NCI-H2081 (cell line): ENCODE measurements around the gene TPO.
"Not testable (repeated sequence)": the region's sequence is repeated elsewhere in the genome, so short reads cannot be mapped to it uniquely, and the experiment has no call there.

Experiments
- DNase-seq, 2 experiments: peaks; one replicate each; lab custom pipeline; 2025; lab: John Stamatoyannopoulos, UW

The TPO gene

DNA sequence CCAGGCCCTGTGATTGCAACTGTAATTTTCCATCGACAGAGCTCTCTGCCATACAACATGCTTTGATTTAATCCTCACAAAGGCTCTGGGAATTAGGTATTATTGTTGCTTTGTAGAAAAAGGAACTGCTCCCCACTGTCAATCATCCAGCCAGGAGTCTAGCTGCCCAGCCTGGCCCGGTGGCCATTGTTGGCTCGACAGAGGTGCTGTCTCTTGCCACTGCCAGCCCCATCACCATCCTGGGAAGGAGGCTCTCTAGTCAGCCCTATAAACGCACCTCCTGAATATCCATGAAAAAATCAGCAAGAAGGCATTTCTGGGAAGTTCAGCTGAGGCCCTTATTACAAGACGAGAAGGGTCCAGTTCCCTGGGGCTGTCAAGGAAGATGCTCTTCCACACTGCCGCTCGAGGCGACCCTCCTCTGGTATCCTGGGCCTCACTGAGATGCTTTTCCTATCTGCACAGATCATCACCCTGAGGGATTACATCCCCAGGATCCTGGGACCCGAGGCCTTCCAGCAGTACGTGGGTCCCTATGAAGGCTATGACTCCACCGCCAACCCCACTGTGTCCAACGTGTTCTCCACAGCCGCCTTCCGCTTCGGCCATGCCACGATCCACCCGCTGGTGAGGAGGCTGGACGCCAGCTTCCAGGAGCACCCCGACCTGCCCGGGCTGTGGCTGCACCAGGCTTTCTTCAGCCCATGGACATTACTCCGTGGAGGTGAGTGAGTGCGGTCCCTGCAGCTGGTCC, 71.0 kb downstream of the TPO start:
- no peak for DNase-seq

DNA sequence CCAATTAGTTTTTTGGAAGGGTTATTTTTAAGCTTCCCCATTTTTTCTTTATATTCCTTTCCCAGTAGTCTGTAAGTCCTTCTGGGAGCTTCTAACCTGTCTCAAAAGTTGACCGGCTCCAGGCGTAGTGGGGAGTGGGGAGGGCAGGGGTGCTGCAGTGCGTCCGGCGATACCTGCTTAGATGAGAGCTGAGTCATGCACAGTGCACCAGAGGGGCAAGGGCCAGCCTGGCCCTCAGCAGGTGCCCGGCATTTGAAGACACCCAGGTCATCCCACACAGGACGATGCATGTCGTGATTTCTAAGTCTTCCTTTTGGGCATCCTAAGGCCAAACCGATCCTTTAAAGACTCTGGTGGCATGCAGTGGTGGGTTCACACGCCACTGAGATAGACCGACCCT, 73.4 kb downstream of the TPO start:
- DNase-seq, result no peak

DNA sequence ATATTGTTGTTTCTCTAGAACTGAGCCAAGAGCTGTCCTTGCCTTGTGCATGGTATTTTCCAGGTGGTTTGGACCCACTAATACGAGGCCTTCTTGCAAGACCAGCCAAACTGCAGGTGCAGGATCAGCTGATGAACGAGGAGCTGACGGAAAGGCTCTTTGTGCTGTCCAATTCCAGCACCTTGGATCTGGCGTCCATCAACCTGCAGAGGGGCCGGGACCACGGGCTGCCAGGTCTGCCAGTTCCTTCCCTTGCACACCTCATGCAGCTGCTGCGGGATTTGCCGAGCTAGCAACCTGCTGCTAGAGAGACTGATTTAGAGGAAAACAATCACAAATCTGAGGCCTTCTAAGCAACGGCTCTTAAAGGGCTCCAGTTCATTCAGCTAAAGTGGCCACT, 74.5 kb downstream of the TPO start:
- DNase-seq, result no peak

DNA sequence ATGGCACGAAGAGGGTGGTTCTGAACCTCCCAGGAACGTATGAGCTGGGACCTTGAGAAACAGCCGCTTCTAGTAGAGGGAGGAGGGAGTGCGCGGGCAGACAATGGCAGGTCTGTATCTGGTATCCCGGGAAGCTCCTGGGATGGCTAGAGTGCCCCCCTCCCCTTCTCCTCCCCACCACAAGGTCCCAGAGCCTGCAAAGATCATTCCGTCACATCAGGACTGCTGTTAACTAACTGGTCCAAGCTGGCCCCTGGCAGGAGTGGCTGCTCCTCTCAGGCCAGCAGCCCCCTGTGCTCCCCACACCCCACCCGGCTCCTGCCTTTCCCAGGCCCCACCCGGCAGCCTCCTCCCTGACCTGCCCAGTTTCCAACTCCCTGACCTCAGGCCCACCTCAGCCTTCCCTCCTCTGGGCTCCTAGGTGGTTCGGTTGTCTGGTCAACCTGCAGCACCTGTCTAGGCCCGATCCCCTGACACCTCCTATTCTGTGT, 75.0 kb downstream of the TPO start:
- DNase-seq, result no peak

DNA sequence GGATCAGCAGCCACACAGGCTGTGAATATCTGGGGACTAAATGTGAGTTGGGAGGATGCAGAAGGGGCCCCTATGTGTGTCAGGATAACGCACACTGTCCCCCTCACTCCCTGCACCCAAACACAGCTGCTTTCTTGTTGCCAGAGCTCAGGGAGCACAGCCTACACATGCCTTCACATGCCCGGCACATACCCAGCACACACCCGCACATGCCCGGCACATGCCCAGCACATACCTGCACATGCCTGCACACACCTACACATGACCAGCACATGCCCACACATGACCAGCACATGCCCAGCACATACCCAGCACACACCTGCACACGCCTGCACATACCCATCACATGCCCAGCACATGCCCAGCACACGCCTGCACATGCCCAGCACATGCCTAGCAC, 75.6 kb downstream of the TPO start:
- DNase-seq, result no peak

DNA sequence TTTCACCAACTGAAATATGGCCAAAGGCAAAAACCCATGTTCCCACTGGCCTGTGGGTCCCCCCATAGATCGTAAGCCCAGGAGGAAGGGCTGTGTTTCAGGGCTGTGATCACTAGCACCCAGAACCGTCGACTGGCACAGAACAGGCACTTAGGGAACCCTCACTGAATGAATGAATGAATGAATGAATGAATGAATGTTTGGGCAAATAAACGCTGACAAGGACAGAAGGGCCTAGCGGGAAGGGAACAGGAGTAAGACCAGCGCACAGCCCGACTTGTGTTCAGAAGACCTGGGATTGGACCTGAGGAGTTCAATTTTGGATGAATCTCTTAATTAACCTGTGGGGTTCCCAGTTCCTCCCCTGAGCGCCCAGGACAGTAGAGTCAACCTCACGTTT, 76.2 kb downstream of the TPO start:
- DNase-seq, result no peak

DNA sequence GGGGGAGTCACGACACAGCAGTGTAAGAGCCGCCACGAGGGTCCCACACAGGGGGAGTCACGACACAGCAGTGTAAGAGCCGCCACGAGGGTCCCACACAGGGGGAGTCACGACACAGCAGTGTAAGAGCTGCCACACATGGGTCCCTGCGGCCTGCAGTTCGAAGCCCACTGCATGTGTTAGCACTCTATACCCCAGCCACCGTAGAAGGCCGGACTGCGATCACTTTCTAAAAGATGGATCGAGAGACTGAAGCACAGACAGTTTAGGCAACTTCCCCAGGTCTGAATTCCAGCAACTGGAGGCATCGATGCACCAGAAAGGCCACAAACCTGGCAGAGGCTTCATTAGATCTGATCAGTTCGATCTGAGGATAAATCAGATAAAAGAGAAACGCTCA, 77.1 kb downstream of the TPO start:
- not testable (repeated sequence) for DNase-seq

DNA sequence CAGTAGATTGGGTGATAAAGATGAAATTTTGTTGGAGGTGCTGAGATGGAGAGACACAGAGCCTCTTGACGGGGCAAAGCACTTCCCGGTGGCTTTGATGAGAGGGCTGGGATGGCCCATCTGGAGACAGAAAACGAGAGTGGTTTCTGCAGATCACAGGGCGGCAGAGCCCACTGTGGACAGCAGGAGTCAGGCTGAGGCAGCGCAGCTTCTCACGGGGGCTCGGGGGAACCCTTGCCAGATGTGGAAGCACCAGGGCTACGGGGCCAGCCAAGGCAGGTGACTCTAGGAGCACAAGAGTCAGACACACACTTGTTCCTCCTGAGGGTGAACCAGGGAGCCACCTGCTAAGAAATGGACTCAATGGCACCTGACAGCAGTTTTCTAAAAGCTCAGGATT, 78.5 kb downstream of the TPO start:
- no peak for DNase-seq

DNA sequence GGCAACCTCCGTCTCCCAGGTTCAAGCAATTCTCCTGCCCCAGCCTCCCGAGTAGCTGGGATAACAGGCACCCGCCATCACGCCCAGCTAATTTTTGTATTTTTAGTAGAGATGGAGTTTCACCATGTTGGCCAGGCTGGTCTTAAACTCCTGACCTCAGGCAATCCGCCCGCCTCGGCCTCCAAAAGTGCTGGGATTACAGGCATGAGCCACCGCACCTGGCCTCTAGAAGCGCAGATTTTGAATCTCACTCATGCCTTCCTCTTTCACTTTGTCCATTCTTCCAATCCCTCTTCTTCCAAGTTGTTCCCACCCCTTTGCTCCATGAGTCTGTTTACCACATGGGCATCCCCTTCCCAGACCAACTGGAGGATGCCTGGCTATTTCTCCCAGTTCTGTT, 79.0 kb downstream of the TPO start:
- not testable (repeated sequence) for DNase-seq

DNA sequence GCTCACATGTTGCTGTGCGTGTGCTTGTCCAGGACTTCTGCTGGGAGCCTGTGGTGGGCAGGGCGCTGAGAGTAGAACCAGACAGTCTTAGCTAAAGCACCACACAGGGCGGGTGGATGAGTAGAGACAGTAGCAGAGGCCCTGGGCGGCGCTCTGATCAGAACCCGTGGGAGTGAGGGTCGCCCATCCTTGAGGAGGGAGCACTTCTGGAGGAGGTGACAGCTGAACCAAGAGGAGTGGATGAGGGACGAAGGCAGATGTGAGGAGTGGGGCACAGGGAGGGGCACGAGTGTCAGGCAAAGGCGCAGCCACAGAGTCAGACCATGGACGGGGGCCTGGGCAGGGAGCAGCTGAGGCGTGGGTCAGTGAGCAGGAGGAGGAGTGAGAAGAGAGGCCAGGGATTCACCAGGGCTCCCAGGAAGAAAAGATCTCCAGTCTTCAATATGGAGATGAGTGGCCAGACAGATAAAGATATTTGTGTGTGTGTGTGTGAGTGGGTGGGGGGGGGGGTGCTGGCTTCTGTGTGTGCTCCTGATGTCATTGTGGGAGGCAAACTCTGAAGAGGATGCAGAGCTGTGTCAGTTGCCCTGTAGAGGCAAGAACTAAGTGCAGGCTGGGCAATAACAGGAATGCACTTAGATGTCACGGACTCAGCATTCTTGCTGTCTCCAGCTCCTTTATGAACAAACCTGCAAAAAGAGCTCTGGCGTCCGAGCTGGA, 79.6 kb downstream of the TPO start:
- no peak for DNase-seq

DNA sequence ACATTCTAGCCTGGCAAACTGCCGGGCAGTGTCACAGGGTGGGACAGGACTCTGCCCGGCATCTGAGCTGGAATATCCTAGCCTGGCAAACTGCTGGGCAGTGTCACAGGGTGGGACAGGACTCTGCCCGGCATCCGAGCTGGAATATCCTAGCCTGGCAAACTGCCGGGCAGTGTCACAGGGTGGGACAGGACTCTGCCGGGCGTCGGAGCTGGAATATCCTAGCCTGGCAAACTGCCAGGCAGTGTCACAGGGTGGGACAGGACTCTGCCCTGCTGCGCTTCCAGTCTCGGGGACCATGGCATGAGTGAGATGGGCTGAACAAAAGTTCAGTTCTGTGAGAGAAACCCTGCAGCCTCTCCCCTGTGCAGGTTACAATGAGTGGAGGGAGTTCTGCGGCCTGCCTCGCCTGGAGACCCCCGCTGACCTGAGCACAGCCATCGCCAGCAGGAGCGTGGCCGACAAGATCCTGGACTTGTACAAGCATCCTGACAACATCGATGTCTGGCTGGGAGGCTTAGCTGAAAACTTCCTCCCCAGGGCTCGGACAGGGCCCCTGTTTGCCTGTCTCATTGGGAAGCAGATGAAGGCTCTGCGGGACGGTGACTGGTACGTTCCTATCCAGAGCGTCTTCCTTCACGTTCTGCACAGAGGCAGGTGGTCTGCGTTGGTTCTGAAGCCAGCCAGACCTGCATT, 80.3 kb downstream of the TPO start:
- no peak for DNase-seq

DNA sequence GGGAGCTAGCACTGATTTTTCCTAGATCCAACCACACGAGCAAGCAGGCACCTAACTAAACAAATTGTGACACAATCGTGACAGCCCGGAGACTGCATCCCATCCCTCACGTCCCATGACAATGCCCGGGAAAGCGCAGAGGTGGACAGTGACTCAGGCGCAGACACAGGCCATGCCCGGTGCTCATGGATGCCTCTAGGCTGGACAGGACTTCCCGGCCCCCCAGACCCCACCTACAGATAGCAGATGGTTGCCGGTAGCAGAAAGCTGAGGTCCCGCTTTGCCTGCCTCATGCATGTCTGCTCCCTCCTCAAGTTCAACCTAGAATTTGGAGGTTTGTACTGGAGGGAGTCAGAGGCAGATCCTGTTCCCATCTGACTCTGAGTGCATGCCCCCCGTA, 81.0 kb downstream of the TPO start:
- no peak for DNase-seq

DNA sequence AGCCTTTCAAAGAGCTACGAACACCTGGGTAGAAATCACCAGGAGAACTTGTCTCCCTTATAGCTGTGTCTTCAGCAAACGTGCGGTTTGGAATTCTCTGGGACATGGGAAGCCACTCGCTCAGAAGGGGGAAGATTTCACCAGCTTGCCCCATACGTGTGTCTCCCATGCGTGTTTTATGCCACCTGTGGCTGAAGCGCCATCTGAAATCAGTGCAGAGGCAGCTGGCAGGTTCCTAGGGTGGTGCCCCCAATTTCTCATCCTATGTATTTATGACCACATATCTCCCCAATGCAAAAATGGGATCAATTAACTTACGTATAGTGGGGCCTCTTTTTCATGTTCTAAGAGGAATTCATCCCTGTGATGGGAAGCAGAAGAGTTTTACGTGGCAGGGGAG, 81.6 kb downstream of the TPO start:
- no peak for DNase-seq

DNA sequence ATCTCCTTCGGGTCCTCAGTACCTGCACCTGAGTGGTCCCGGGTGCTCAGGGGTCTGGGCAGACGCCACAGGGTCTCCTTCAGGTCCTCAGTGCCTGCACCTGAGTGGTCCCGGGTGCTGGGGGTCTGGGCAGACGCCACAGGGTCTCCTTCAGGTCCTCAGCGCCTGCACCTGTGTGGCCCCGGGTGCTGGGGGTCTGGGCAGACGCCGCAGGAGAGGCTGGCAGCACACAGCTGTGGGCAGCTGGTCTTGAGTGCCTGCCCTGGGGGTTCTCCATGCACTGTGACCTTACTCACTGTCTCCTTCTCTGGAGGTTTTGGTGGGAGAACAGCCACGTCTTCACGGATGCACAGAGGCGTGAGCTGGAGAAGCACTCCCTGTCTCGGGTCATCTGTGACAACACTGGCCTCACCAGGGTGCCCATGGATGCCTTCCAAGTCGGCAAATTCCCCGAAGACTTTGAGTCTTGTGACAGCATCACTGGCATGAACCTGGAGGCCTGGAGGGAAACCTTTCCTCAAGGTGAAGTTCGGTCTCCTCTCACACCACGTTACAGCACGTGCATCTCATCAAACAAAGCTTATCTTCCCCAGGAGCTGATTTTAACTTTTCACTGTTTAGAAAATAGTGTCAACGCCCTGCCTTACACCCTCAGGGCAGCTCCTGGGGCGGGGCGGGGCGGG, 82.6 kb downstream of the TPO start:
- DNase-seq, result no peak

DNA sequence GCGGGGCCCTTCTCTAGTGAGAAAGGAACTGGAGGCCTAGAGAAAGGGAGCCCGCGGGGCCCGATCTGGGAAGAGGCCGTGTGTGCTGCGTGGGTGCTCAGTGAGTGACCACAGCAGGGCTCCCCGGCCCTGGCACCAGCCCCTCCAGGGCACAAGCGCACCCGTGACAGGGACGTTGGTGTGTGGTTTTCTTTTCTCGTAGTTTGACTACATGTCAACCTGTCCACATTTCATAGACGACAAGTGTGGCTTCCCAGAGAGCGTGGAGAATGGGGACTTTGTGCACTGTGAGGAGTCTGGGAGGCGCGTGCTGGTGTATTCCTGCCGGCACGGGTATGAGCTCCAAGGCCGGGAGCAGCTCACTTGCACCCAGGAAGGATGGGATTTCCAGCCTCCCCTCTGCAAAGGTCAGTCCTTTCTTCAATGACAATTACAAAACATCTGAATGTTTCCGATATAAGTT, 83.1 kb downstream of the TPO start:
- no peak for DNase-seq

DNA sequence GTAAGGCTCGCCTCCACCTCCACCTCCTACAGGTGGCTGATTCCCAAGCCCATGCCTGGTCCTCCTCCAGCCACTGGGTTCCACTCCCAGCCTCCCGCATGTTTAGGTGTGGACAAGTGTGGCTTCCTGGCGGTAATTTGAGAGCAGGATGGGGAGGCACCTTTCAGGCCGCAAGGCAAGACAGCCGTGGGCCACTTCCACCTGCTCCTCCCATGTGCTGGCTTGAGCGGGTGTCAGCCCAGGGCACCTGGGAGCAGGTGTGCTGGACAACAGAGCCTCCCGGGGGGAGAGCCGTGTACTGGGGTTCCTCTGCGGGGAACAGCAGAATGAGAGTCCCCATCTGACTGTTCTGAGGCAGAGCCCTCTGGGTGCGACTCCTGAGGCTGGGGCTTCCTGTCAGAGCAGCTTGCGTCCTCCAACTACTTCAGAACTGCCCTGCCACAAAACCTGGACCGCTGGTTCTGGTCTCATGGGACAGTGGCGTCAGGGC, 83.9 kb downstream of the TPO start:
- no peak for DNase-seq

DNA sequence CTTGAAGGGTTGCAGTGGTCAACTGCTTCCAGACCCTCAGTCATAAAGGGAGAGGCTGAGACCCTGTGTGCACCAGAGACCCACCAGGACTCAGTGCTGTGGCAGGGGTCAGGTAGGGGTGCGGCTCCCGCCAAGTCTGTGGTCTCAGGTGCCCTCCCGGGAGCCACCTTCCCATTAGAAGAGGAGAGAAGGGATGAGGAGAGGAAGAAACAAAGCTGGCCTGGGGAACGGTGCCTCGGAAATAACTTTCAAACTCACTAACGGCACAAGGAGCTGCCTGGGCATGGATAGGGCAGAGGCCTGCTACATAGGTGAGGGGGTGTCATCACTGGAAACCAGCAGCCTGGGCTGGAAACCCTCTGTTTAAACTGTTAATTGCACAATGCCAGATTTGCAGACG, 84.9 kb downstream of the TPO start:
- DNase-seq, result no peak

DNA sequence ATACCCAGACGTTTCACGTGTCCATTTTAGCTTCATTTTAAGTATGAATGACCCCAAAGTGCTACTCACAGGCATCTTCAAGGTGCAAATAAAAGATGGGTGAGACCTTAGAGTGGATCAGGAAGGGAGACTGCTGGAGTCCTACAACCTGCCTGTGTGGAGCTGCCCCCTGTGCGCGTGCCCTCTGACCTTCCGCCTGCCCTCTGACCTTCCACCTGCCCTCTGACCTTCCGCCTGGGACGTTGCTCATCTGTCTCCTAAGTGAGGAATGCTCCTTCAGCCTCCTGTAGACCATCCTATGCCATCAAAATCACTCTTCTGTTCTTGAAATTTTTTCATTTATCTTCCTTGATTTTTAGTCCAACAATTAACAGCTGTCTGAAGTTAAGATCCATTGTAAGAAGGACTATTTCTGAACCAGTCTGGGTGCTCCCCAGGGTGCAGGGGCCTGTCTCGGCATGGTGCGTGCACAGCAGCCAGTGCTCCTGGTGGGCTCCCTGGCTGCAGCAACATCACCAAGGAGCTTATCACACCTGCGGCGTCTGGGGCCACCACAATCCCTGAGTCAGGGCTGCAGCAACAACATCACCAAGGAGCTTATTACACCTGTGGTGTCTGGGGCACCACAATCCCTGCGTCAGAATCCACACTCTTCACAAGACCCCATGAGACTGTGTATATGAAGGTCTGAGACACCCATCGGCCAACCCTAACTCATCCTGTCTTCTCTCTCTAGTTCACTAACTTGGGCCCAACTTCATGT, 86.0 kb downstream of the TPO start:
- DNase-seq, result no peak

DNA sequence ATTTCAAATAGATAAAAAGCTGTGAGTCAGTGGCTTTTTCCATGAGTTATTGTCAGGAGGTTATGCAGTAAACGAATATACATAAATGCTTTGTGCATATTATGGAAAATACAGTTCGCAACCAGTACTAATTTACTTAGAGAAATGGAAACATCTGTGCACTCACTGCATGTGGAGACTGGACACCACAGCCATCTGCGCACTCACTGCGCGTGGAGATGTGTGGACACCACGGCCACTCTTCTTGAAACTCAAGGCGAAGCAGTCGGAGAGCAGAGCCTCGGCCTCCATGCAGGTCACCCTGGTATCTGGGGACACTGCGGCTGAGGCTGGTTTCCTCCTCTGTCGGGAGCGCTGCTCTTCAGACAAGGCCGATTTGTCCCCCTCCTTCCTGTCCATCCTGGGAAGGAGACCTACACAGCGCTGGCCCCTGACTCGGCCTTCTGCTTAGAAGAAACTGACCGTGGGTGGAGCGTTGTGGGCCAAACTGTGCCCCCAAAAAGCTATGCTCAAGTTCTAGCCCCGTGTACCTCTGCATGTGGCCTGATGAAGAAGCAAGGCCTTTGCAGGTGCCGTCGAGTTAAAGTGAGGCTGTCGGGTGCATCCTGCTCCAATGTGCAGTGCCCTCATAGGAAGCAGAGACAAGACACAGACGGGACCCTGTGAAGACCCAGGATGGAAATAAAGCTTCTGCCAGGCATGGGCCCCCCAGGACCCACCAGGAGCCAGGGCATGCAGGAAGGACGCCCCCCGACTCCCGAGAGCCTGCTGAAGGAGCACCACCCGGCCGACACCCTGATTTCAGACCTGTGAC, 88.0 kb downstream of the TPO start:
- DNase-seq, result no peak

DNA sequence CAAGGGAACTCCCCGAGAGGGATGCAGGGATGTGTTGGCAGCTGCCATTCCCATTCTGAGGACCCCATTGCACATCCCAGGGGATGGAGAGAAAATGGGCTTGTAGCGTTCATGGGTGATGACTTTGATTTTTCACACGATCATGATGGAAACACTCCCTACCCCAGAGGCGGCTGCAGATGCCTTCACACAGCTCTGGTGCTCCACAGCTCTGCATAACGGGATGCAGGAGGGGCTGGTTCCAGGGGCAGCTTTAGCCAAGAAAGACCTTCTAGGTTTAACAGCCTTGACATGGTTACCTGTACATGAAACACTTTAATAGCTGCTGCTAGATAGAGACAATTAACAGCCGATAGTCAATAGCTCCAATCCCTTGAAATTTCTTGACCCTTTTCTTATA, 88.7 kb downstream of the TPO start:
- DNase-seq, result no peak

DNA sequence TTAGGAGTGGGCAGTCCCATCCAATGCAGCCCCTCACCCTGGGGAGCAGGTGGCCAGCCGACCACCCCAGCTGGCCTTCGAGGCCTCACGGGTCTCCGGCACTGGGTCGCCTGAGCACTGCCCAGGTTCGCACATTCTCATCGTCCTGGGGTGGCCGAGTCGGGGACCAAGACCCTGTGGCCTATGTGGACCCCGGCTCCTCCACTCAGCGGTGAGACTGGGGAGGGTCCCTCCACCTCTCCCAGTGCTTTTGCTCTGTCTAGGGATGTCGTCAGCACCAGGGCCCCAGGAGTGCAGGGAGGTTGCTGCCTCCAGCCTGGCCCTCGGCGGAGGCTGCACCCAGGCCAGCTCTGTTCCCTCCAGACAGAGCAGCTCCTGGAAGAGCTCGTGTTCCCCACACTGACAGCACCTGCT, 89.6 kb downstream of the TPO start:
- no peak for DNase-seq
